Measurements from ENCODE around the gene SMC5.
A peak's percentile ranks its signal among the peaks of the same experiment; 100 is the strongest.
"Not testable (repeated sequence)": the region's sequence is repeated elsewhere in the genome, so short reads cannot be mapped to it uniquely, and the experiment has no call there.

SMC5 gene

GRCh38 chr9:70262366-70262765 is 3.6 kb downstream of the SMC5 start:
- DNase-seq (ENCODE audit: insufficient read length, low spot score), result no peak
- peak; percentile 72 for FAIRE-seq

DNA sequence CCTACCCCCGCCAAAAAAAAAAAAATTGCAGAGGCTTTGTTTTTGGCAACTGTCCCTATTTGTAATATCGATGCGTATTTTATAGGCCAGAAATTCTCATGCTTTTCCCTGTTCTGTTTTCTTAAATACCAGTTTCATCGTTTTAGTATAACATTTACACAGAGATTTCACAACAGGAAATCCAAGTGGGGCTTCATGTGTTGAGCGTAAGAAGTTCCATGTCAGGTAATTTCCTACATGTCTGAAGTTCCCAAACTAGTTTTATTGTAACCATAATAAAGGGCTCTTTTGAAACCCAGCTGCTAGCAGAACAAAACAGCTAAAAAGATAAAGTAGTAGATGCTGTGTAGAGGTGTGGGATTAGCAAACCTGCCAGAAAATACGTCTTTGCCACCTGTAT is 4.2 kb downstream of the SMC5 start:
- peak; percentile 8 for FAIRE-seq
- DNase-seq (ENCODE audit: insufficient read length, low spot score), result no peak

GRCh38 chr9:70263421-70263820 is 4.6 kb downstream of the SMC5 start:
- DNase-seq (ENCODE audit: insufficient read length, low spot score), result no peak
- peak; percentile 37 for FAIRE-seq

GRCh38 chr9:70278305-70278704 is 19.5 kb downstream of the SMC5 start:
- FAIRE-seq (no peak), DNase-seq (ENCODE audit: insufficient read length, low spot score) (no peak)

GRCh38 chr9:70283848-70284247 is 25.1 kb downstream of the SMC5 start:
- no peak for FAIRE-seq
- DNase-seq (ENCODE audit: insufficient read length, low spot score), result no peak

- DNase-seq (ENCODE audit: insufficient read length, low spot score), result no peak
- FAIRE-seq, result no peak
Observed at GRCh38 chr9:70285246-70285645, 26.5 kb downstream of the SMC5 start.

- no peak for FAIRE-seq
Observed at GRCh38 chr9:70285981-70286598, 27.3 kb downstream of the SMC5 start.

GRCh38 chr9:70290626-70291025 is 31.8 kb downstream of the SMC5 start:
- DNase-seq (ENCODE audit: insufficient read length, low spot score) (no peak), FAIRE-seq (no peak)

More at GRCh38 chr9:70285981-70286598, 27.3 kb downstream of the SMC5 start:
- DNase-seq (ENCODE audit: insufficient read length, low spot score), result no peak

- DNase-seq (ENCODE audit: insufficient read length, low spot score), result no peak
- FAIRE-seq, result no peak
Observed at GRCh38 chr9:70291446-70291845, 32.7 kb downstream of the SMC5 start.

- DNase-seq (ENCODE audit: insufficient read length, low spot score), result no peak
- no peak for FAIRE-seq
Observed at GRCh38 chr9:70292253-70292652, 33.5 kb downstream of the SMC5 start.

GRCh38 chr9:70293214-70293613 is 34.4 kb downstream of the SMC5 start:
- no peak for DNase-seq (ENCODE audit: insufficient read length, low spot score)
- FAIRE-seq, result no peak

- DNase-seq (ENCODE audit: insufficient read length, low spot score), result no peak
- no peak for FAIRE-seq
Observed at GRCh38 chr9:70297141-70297540, 38.4 kb downstream of the SMC5 start.

GRCh38 chr9:70298245-70298771 is 39.5 kb downstream of the SMC5 start:
- no peak for DNase-seq (ENCODE audit: insufficient read length, low spot score)
- FAIRE-seq, result no peak

GRCh38 chr9:70303268-70303667 is 44.5 kb downstream of the SMC5 start:
- DNase-seq (ENCODE audit: insufficient read length, low spot score) (no peak), FAIRE-seq (no peak)

DNA sequence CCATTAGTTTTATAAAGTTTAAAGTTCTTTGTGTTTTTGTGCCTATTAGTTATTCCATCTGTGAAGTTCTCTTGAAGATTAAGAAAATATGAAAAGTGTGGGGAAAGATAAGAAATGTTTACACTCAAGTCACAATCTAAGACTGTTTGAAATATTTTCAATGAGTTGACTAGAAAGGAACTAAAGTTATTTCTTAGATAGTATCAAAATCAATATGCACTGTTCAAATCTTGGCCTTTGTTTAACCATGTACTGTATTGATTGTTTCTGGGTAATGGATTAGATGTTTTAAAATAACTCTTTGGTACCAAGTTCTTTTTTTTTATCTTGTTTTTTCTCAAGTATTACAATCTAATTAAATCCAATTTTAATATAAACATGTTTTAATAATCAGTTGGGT is 46.0 kb downstream of the SMC5 start:
- no peak for FAIRE-seq

GRCh38 chr9:70315389-70315788 is 56.6 kb downstream of the SMC5 start:
- FAIRE-seq, result no peak
- no peak for DNase-seq (ENCODE audit: insufficient read length, low spot score)

More for the DNA sequence above, 46.0 kb downstream of the SMC5 start:
- no peak for DNase-seq (ENCODE audit: insufficient read length, low spot score)

- FAIRE-seq (no peak), DNase-seq (ENCODE audit: insufficient read length, low spot score) (no peak)
Observed at GRCh38 chr9:70318002-70318401, 59.2 kb downstream of the SMC5 start.

- DNase-seq (ENCODE audit: insufficient read length, low spot score) (no peak), FAIRE-seq (no peak)
Observed at GRCh38 chr9:70322096-70322495, 63.3 kb downstream of the SMC5 start.

DNA sequence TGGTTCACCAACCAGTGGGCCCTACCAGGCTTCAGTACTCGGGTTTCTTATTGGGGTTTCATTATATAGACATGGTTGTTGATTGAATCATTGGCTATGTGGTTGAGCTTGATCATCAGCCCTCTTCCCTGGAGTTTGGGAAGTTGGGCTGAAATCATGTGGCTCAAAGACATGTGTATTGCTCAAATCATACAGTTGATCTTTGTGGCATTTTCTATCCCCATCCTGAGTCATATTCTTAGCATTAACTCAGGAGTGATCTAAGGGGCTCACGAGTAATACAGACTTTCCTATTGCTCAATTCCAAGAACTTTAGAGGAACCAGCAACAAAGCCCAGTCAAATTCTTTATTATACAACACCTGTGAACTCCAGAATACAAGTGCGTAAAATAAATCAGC is 66.2 kb downstream of the SMC5 start:
- FAIRE-seq (no peak), DNase-seq (ENCODE audit: insufficient read length, low spot score) (no peak)

DNA sequence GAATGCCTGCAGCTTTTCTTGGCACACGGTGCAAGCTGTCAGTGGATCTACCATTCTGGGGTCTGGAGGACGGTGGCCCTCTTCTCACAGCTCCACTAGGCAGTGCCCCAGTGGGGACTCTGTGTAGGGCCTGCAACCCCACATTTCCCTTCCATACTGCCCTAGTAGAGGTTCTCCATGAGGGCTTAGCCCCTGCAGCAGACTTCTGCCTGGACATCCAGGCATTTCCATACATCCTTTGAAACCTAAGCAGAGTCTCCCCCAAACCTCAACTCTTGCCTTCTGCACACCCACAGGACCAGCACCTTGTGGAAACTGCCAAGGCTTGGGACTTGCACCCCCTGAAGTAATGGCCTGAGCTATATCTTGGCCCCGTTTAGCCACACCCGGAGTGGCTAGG is 69.8 kb downstream of the SMC5 start:
- DNase-seq (ENCODE audit: insufficient read length, low spot score); FAIRE-seq: not testable (repeated sequence)

DNA sequence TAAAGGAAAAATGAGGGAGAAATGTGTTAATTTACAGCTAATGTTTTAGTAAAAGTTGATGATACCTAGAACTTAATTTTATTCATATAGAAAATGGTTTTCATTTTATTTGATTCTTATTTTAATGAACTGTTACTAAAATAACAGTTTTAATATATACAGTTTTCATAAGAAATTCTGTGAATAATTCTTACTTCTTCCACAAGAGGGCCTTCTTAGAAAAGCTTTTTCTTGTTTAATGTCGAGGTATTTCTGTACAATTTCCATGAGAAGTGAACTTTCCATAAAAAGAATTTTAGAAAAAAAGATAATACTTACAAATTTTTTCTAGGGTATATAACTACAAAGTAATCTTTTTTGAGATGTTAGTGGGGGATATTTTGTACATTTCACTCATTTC is 81.8 kb downstream of the SMC5 start:
- DNase-seq (ENCODE audit: insufficient read length, low spot score), result no peak
- FAIRE-seq, result peak; percentile 40

DNA sequence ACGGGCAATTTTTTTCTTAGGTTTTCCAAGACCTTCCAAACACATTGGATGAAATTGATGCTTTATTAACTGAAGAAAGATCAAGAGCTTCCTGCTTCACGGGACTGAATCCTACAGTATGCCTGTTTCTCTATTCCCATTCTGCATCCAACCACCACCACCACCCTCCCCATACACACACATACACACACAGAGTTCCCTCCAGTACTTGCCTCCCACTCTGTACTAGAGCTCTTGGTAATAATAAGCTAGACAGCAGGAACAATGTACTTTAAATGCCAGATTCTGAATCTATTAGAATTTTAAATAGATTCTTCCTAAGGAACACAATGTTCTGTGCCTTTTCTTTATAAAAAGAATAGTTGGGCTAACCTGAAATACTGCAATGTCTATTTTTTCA is 88.3 kb downstream of the SMC5 start:
- no peak for DNase-seq (ENCODE audit: insufficient read length, low spot score)
- no peak for FAIRE-seq

GRCh38 chr9:70352356-70352755 is 93.6 kb downstream of the SMC5 start:
- FAIRE-seq, result no peak
- no peak for DNase-seq (ENCODE audit: insufficient read length, low spot score)
